B cell (primary cell): ENCODE measurements around the gene CFAP100. TPM values are rescaled to one million over a fixed set of nuclear protein-coding genes. Genes with fewer than 3 reads are reported as not detected.

Experiments
- ATAC-seq: fragments of 200-7000 bp; cut with Tn5 transposase; one replicate; pipeline ENCODE4 v1.10.0; 2021; ENCODE audit warnings: low read depth, mild to moderate bottlenecking, moderate number of reproducible peaks, moderate library complexity
- CTCF ChIA-PET: fragments of 350-600 bp; sonication (Branson Sonifier 250); formaldehyde crosslinking; loops from one replicate; lab custom pipeline; 2021; ENCODE audit warnings: antibody characterized with exemption, inconsistent platforms; lab: Charles Lee
- POLR2A ChIA-PET: fragments of 350-600 bp; sonication (Branson Sonifier 250); formaldehyde crosslinking; loops from one replicate; lab custom pipeline; 2021; ENCODE audit warnings: antibody characterized with exemption; lab: Charles Lee
- DNase-seq: peaks from one replicate; pipeline ENCODE4 v3.0.0; 2013
- H2AFZ ChIP-seq: 2 replicates; pipeline ENCODE4 v1.6.1; 2012; ENCODE audit warnings: mild to moderate bottlenecking, low read depth, low read length; ENCODE audit not compliant: insufficient read depth, poor library complexity, severe bottlenecking
- H3K27ac ChIP-seq, 2 donors: 1 replicate in 1 of 2; 2 replicates in 1 of 2; pipeline ENCODE4 v1.5.1; 2012 to 2013; ENCODE audit warnings: low read length in 2 of 2, mild to moderate bottlenecking in 2 of 2, moderate library complexity in 1 of 2
- H3K27me3 ChIP-seq, 4 experiments: fragments of 200-600 bp in 1 of 4; sonication (generic) in 1 of 4; replicated peaks in 1 of 4; 1 replicate in 2 of 4; 2 replicates in 2 of 4; pipeline versions ENCODE4 v1.6.1 to v1.7.0; 2013 to 2016; ENCODE audit warnings: low read length in 3 of 4, mild to moderate bottlenecking in 2 of 4, mixed read lengths in 1 of 4, moderate library complexity in 1 of 4; ENCODE audit not compliant: insufficient read depth in 4 of 4, control insufficient read depth in 3 of 4; ENCODE audit errors: control extremely low read depth in 1 of 4
- H3K36me3 ChIP-seq, 2 experiments: replicated peaks in 1 of 2; 1 replicate in 1 of 2; 2 replicates in 1 of 2; pipeline versions ENCODE4 v1.6.1 to v1.7.1; 2013; ENCODE audit warnings: low read length in 1 of 2; ENCODE audit not compliant: insufficient read depth in 2 of 2, control insufficient read depth in 1 of 2; ENCODE audit errors: control extremely low read depth in 1 of 2, extremely low read depth in 1 of 2
- H3K4me1 ChIP-seq, 2 donors: fragments of 200-600 bp in 1 of 2; sonication (generic) in 1 of 2; 1 replicate in 1 of 2; 2 replicates in 1 of 2; pipeline versions ENCODE4 v1.5.1 to v1.6.1; 2013 to 2017; ENCODE audit warnings: low read length in 2 of 2; ENCODE audit not compliant: control insufficient read depth in 2 of 2, insufficient read depth in 2 of 2
- H3K4me2 ChIP-seq: replicated peaks from 2 replicates; pipeline ENCODE3; 2012; ENCODE audit warnings: mild to moderate bottlenecking, low read depth, low read length; ENCODE audit not compliant: poor library complexity, severe bottlenecking
- H3K4me3 ChIP-seq, 5 experiments: fragments of 200-600 bp in 1 of 5; sonication (generic) in 1 of 5; 1 replicate in 3 of 5; 2 replicates in 2 of 5; pipeline versions ENCODE4 v1.5.1 to v1.7.0; 2011 to 2016; ENCODE audit warnings: low read length in 4 of 5, mild to moderate bottlenecking in 4 of 5, low read depth in 2 of 5, control low read depth in 1 of 5, moderate library complexity in 1 of 5; ENCODE audit not compliant: insufficient read depth in 1 of 5; ENCODE audit errors: control extremely low read depth in 1 of 5, extremely low read depth in 1 of 5
- H3K79me2 ChIP-seq: fragments of 200-600 bp; sonication (generic); one replicate; pipeline ENCODE4 v1.6.0; 2016; ENCODE audit warnings: low read length; ENCODE audit not compliant: control insufficient read depth, insufficient read depth
- H3K9ac ChIP-seq: fragments of 200-600 bp; sonication (generic); 2 replicates; pipeline ENCODE4 v1.6.1; 2017; ENCODE audit warnings: mild to moderate bottlenecking, low read length, moderate library complexity
- H3K9me3 ChIP-seq, 3 donors: one replicate each; pipeline versions ENCODE4 v1.6.1 to v1.7.1; 2013; ENCODE audit warnings: low read length in 2 of 3; ENCODE audit not compliant: control insufficient read depth in 2 of 3, insufficient read depth in 1 of 3; ENCODE audit errors: control extremely low read depth in 1 of 3
- H4K20me1 ChIP-seq: 2 replicates; pipeline ENCODE4 v1.6.0; 2012; ENCODE audit warnings: mild to moderate bottlenecking, low read length; ENCODE audit not compliant: insufficient read depth, control insufficient read depth, poor library complexity, severe bottlenecking
- H3K27ac Mint-ChIP-seq: one replicate; pipeline ENCODE4 v1.8.0; 2021; ENCODE audit warnings: mixed read lengths
- H3K27me3 Mint-ChIP-seq: one replicate; pipeline ENCODE4 v1.8.0; 2021; ENCODE audit warnings: mixed read lengths
- H3K4me1 Mint-ChIP-seq: one replicate; pipeline ENCODE4 v1.8.0; 2021; ENCODE audit warnings: mixed read lengths
- H3K4me3 Mint-ChIP-seq: one replicate; pipeline ENCODE4 v1.8.0; 2021; ENCODE audit warnings: mixed read lengths
- H3K9me3 Mint-ChIP-seq: one replicate; pipeline ENCODE4 v1.8.0; 2022; ENCODE audit warnings: mixed read lengths; ENCODE audit not compliant: insufficient read depth
- EZH2 ChIP-seq: IDR thresholded peaks from 2 replicates; pipeline ENCODE4 v1.6.1; 2012; ENCODE audit warnings: borderline replicate concordance, low read depth, mild to moderate bottlenecking, moderate library complexity, low read length; ENCODE audit not compliant: insufficient read depth, poor library complexity, severe bottlenecking
- WGBS: methylation state at CpG from one replicate; pipeline ENCODE4 v1.1.5; 2013; ENCODE audit warnings: missing lambda C conversion rate; ENCODE audit not compliant: insufficient coverage; 5-methylcytosine and 5-hydroxymethylcytosine counted together
- intact Hi-C: fragments of 100-400 bp; cut with micrococcal nuclease; formaldehyde crosslinking; loops from one replicate; pipeline ENCODE4 v1.10.0; 2022
- polyA plus RNA-seq: library from polyadenylated mRNA; depleted of rRNA; stranded (reverse); fragments of >200 nt; gene quantifications from 2 replicates; pipeline ENCODE4 v1.2.3, GENCODE V29; 2012
- total RNA-seq, 2 donors: library from RNA; stranded (reverse); fragments of 120-200 nt in 1 of 2; gene quantifications; 1 replicate in 1 of 2; 2 replicates in 1 of 2; pipeline versions ENCODE4 v1.2.3 to v1.2.4, GENCODE V29; 2013 to 2022
- TF ChIP-seq, protein P1 (sequence below): fragments of 200-600 bp; IDR thresholded peaks from one replicate; pipeline ENCODE4 v1.8.0; 2022; ENCODE audit warnings: antibody characterized with exemption, mild to moderate bottlenecking

The CFAP100 gene
- total and polyA plus RNA-seq, 2 donors (not counting 1 experiment from before 2014, with no cell fraction given): not detected

DNA sequence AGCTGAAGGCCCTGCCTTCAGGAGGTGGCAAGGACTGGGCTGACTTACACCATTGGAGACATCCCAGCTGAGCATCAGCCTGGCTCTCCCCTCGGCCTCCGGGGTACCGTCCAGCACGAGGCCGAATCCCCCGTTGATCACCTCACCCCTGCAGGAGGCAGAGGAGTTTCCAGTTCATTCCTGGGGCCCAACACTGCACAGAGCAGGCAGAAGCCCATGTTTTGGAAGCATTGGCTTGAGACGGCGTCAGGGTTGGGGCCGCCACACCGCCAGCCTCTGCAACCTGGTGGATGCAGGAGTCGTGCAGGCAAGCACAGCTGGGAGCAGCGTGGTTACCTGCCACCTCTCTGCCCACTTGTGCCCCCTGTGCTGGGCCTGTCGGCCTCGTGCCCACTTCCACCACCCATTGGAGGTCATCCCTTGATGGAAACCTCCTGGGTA lies 88.6 kb downstream of the CFAP100 start:
- no peaks in the 10 kb centered on the region for H4K20me1 ChIP-seq
- no peaks in the 10 kb centered on the region for H3K36me3 ChIP-seq
- no peak overlapping the region for H3K27ac Mint-ChIP-seq
- H3K27ac ChIP-seq: no peak overlapping the region
- no peak overlapping the region for H3K4me2 ChIP-seq
- 81% methylated on average over 14 of the region's 14 CpGs for WGBS
- H3K4me3 Mint-ChIP-seq: no peak overlapping the region
- no peak overlapping the region for H3K4me3 ChIP-seq
- no peak overlapping the region for H3K9ac ChIP-seq
- H2AFZ ChIP-seq: no peak overlapping the region
- no peaks in the 10 kb centered on the region for H3K9me3 ChIP-seq
- CTCF ChIA-PET: no interaction called here
- no peaks in the 10 kb centered on the region for H3K27me3 ChIP-seq
- H3K4me1 ChIP-seq: peaks cover 5 to 6% of the 10 kb centered on the region in 2 donors
- H3K79me2 ChIP-seq: no peaks in the 10 kb centered on the region
- H3K27me3 Mint-ChIP-seq: peaks cover 4% of the 10 kb centered on the region
- ATAC-seq: no peak
- POLR2A ChIA-PET: no interaction called here
- no peaks in the 10 kb centered on the region for H3K9me3 Mint-ChIP-seq
- TF ChIP-seq, protein P1, sequence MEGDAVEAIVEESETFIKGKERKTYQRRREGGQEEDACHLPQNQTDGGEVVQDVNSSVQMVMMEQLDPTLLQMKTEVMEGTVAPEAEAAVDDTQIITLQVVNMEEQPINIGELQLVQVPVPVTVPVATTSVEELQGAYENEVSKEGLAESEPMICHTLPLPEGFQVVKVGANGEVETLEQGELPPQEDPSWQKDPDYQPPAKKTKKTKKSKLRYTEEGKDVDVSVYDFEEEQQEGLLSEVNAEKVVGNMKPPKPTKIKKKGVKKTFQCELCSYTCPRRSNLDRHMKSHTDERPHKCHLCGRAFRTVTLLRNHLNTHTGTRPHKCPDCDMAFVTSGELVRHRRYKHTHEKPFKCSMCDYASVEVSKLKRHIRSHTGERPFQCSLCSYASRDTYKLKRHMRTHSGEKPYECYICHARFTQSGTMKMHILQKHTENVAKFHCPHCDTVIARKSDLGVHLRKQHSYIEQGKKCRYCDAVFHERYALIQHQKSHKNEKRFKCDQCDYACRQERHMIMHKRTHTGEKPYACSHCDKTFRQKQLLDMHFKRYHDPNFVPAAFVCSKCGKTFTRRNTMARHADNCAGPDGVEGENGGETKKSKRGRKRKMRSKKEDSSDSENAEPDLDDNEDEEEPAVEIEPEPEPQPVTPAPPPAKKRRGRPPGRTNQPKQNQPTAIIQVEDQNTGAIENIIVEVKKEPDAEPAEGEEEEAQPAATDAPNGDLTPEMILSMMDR: no peak
- TF ChIP-seq EZH2: no peak
- H3K4me1 Mint-ChIP-seq: peaks cover 3% of the 10 kb centered on the region
- intact Hi-C loops: no loop called here
- no peak for DNase-seq

DNA sequence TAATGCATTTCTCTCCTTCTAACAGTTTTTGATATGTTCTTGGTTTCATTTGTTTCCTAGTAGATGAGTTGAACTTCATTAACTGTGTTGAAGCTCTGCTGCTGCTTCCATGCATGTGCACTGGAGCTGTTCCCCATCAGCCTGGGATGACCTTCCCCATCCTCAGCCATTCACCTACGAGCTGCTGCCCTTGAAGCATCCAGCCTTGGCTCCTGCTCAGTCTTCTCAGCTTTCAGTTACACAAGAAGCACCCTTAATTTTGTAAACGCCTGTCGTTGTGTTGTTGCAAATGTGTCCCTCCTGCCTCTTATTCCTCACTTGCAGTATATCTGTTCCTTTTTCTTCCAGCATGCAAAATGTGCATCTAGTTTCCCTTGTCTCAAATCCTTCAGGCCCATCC lies 89.4 kb downstream of the CFAP100 start:
- Histone ChIP-seq H3K27me3 (no peaks in the 10 kb centered on the region), H4K20me1 (no peaks in the 10 kb centered on the region), H3K9ac (no peak overlapping the region), H3K27ac (no peak overlapping the region), H3K79me2 (no peaks in the 10 kb centered on the region), H3K4me2 (no peak overlapping the region), H3K36me3 (no peaks in the 10 kb centered on the region), H3K4me1 (peaks cover 5 to 6% of the 10 kb centered on the region in 2 donors), H3K9me3 (no peaks in the 10 kb centered on the region), H3K4me3 (no peak overlapping the region), H2AFZ (no peak overlapping the region)
- Mint-ChIP-seq H3K4me1 (peaks cover 3% of the 10 kb centered on the region), H3K9me3 (no peaks in the 10 kb centered on the region), H3K27me3 (peaks cover 5% of the 10 kb centered on the region), H3K4me3 (no peak overlapping the region), H3K27ac (no peak overlapping the region)
- intact Hi-C loops: no loop called here
- DNase-seq (no peak), ATAC-seq (no peak)
- TF ChIP-seq EZH2: no peak
- TF ChIP-seq, protein P1: no peak
- CTCF ChIA-PET: interaction anchor here (0.9 kb wide), 1 partner anchor 36 kb away, joined by 7 read pairs; no protein-coding TSS in a partner anchor
- POLR2A ChIA-PET: no interaction called here
- 82% methylated on average over 3 of the region's 3 CpGs for WGBS
